HepG2 (cell line): Measurements from ENCODE around the gene VSX1. TPM values are rescaled to one million over a fixed set of nuclear protein-coding genes. Genes with fewer than 3 reads are reported as not detected.

Experiments used
- ATM ChIP-seq: fragments of 450-650 bp; IDR thresholded peaks from 2 replicates; pipeline ENCODE4 v1.7.1; 2017; ENCODE audit warnings: mild to moderate bottlenecking, borderline replicate concordance
- GABPB1 ChIP-seq: IDR thresholded peaks from 2 replicates; pipeline ENCODE4 v1.6.1; 2016; ENCODE audit warnings: mild to moderate bottlenecking, missing genetic modification reagents, moderate library complexity, missing compliant biosample characterization
- GMEB2 ChIP-seq: IDR thresholded peaks from 2 replicates; pipeline ENCODE4 v1.6.1; 2016; ENCODE audit warnings: missing biosample characterization, missing genetic modification reagents, low read depth
- HHEX ChIP-seq: IDR thresholded peaks from 2 replicates; pipeline ENCODE4 v1.6.1; 2016; ENCODE audit warnings: control low read depth
- RBM39 ChIP-seq: fragments of 200-400 bp; formaldehyde crosslinking; IDR thresholded peaks from one replicate; pipeline ENCODE4 v1.6.1; 2018; ENCODE audit warnings: antibody characterized with exemption, mild to moderate bottlenecking, low read depth, low read length; ENCODE audit not compliant: poor library complexity, severe bottlenecking
- TRIM24 ChIP-seq: sonication (generic); formaldehyde crosslinking; IDR thresholded peaks from 2 replicates; pipeline ENCODE4 v1.8.0; 2022; ENCODE audit warnings: mild to moderate bottlenecking, missing genetic modification reagents
- ZBTB37 ChIP-seq: sonication (generic); formaldehyde crosslinking; IDR thresholded peaks from 2 replicates; pipeline ENCODE4 v1.4.0; 2020; ENCODE audit warnings: mild to moderate bottlenecking, missing genetic modification reagents
- ZNF276 ChIP-seq: sonication (generic); formaldehyde crosslinking; IDR thresholded peaks from 2 replicates; pipeline ENCODE4 v1.4.0; 2020; ENCODE audit warnings: mild to moderate bottlenecking, low read depth, missing genetic modification reagents
- ZNF562 ChIP-seq: sonication (generic); formaldehyde crosslinking; IDR thresholded peaks from 2 replicates; pipeline ENCODE4 v1.8.0; 2022; ENCODE audit warnings: missing genetic modification reagents, borderline replicate concordance
- ZNF563 ChIP-seq: sonication (generic); formaldehyde crosslinking; IDR thresholded peaks from 2 replicates; pipeline ENCODE4 v1.8.0; 2022; ENCODE audit warnings: mild to moderate bottlenecking, moderate library complexity, missing genetic modification reagents
- polyA plus RNA-seq, 8 experiments: library from polyadenylated mRNA; depleted of rRNA in 3 of 8; stranded (reverse) in 7 of 8; unstranded in 1 of 8; fragments of >200 nt; fragmentation: Illumina TruSeq in 4 of 8; extraction: Trizol in 4 of 8; gene quantifications; 2 replicates each; pipeline versions ENCODE4 v1.2.1 to v1.2.3, GENCODE V29; 2011 to 2016; ENCODE audit warnings: low read depth in 4 of 8, missing spikeins in 1 of 8, mixed read lengths in 1 of 8; ENCODE audit not compliant: insufficient read depth in 1 of 8
- total RNA-seq, 5 experiments: library from RNA; depleted of rRNA; stranded (reverse); fragments of >200 nt; fragmentation: Illumina TruSeq; extraction: Trizol; gene quantifications; 2 replicates each; pipeline ENCODE4 v1.2.3, GENCODE V29; 2016; ENCODE audit warnings: low read depth in 1 of 5
- TF ChIP-seq, protein P1 (sequence below): sonication (generic); formaldehyde crosslinking; conservative IDR thresholded peaks from 2 replicates; pipeline ENCODE4 v1.4.0; 2020; ENCODE audit warnings: missing genetic modification reagents
- TF ChIP-seq, protein P2 (sequence below): sonication (generic); formaldehyde crosslinking; IDR thresholded peaks from 2 replicates; pipeline ENCODE4 v1.4.0; 2020; ENCODE audit warnings: mild to moderate bottlenecking, missing genetic modification reagents
- TF ChIP-seq, protein P3 (sequence below): sonication (generic); formaldehyde crosslinking; IDR thresholded peaks from 2 replicates; pipeline ENCODE4 v1.4.0; 2020; ENCODE audit warnings: missing genetic modification reagents, borderline replicate concordance
- TF ChIP-seq, protein P4 (sequence below): IDR thresholded peaks from 2 replicates; pipeline ENCODE4 v1.6.1; 2016; ENCODE audit warnings: missing compliant biosample characterization, missing genetic modification reagents, borderline replicate concordance

VSX1 gene
- total and polyA plus RNA-seq, 2 of the 13 experiments (the other 11 are each of a cell fraction or from before 2014, with no cell fraction given): 0.04 TPM; not detected in 1

DNA sequence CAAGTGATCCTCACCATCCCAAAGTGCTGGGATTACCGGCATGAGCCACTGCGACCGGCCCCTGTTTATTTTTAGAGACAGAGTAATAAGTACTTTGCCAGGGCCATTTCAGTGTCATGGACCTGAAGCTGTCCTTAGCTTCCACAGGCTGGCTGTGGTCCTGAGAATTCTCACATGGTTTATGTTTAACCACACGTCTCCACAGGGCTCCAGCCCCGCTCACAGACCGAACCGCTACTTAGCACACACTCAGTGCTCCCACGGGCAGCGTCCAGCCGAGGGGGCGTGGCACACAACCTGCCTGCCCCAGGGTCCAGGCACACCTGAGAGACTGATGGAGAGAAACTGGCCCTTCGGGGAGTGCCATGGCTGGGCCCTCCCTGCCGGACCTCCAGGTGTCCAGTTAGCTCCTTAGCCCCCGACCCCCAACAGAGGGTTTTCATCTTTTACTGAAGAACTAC, 35.7 kb downstream of the VSX1 start (continued):
- TF ChIP-seq ZNF562 (CRISPR knock-in tag) (no peak), ATM (no peak), ZBTB37 (CRISPR knock-in tag) (no peak), ZNF276 (CRISPR knock-in tag) (no peak), GABPB1 (peak; percentile 27), HHEX (CRISPR knock-in tag) (no peak), ZNF563 (CRISPR knock-in tag) (no peak), GMEB2 (no peak), RBM39 (no peak), TRIM24 (CRISPR knock-in tag) (no peak)
- TF ChIP-seq, protein P1, sequence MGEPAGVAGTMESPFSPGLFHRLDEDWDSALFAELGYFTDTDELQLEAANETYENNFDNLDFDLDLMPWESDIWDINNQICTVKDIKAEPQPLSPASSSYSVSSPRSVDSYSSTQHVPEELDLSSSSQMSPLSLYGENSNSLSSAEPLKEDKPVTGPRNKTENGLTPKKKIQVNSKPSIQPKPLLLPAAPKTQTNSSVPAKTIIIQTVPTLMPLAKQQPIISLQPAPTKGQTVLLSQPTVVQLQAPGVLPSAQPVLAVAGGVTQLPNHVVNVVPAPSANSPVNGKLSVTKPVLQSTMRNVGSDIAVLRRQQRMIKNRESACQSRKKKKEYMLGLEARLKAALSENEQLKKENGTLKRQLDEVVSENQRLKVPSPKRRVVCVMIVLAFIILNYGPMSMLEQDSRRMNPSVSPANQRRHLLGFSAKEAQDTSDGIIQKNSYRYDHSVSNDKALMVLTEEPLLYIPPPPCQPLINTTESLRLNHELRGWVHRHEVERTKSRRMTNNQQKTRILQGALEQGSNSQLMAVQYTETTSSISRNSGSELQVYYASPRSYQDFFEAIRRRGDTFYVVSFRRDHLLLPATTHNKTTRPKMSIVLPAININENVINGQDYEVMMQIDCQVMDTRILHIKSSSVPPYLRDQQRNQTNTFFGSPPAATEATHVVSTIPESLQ (CRISPR knock-in tag): no peak
- TF ChIP-seq, protein P2, sequence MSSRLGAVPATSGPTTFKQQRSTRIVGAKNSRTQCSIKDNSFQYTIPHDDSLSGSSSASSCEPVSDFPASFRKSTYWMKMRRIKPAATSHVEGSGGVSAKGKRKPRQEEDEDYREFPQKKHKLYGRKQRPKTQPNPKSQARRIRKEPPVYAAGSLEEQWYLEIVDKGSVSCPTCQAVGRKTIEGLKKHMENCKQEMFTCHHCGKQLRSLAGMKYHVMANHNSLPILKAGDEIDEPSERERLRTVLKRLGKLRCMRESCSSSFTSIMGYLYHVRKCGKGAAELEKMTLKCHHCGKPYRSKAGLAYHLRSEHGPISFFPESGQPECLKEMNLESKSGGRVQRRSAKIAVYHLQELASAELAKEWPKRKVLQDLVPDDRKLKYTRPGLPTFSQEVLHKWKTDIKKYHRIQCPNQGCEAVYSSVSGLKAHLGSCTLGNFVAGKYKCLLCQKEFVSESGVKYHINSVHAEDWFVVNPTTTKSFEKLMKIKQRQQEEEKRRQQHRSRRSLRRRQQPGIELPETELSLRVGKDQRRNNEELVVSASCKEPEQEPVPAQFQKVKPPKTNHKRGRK: no peak
- TF ChIP-seq, protein P3, sequence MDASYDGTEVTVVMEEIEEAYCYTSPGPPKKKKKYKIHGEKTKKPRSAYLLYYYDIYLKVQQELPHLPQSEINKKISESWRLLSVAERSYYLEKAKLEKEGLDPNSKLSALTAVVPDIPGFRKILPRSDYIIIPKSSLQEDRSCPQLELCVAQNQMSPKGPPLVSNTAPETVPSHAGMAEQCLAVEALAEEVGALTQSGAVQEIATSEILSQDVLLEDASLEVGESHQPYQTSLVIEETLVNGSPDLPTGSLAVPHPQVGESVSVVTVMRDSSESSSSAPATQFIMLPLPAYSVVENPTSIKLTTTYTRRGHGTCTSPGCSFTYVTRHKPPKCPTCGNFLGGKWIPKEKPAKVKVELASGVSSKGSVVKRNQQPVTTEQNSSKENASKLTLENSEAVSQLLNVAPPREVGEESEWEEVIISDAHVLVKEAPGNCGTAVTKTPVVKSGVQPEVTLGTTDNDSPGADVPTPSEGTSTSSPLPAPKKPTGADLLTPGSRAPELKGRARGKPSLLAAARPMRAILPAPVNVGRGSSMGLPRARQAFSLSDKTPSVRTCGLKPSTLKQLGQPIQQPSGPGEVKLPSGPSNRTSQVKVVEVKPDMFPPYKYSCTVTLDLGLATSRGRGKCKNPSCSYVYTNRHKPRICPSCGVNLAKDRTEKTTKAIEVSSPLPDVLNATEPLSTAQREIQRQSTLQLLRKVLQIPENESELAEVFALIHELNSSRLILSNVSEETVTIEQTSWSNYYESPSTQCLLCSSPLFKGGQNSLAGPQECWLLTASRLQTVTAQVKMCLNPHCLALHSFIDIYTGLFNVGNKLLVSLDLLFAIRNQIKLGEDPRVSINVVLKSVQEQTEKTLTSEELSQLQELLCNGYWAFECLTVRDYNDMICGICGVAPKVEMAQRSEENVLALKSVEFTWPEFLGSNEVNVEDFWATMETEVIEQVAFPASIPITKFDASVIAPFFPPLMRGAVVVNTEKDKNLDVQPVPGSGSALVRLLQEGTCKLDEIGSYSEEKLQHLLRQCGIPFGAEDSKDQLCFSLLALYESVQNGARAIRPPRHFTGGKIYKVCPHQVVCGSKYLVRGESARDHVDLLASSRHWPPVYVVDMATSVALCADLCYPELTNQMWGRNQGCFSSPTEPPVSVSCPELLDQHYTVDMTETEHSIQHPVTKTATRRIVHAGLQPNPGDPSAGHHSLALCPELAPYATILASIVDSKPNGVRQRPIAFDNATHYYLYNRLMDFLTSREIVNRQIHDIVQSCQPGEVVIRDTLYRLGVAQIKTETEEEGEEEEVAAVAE (CRISPR knock-in tag): no peak
- TF ChIP-seq, protein P4, sequence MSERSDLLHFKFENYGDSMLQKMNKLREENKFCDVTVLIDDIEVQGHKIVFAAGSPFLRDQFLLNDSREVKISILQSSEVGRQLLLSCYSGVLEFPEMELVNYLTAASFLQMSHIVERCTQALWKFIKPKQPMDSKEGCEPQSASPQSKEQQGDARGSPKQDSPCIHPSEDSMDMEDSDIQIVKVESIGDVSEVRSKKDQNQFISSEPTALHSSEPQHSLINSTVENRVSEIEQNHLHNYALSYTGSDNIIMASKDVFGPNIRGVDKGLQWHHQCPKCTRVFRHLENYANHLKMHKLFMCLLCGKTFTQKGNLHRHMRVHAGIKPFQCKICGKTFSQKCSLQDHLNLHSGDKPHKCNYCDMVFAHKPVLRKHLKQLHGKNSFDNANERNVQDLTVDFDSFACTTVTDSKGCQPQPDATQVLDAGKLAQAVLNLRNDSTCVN (CRISPR knock-in tag): no peak
